ENCODE data around the gene DSCAML1.

Gene DSCAML1

GRCh38 chr11:117752721-117753237 lies 44.2 kb downstream of the DSCAML1 start:
- no peak overlapping the region for H4K91ac ChIP-seq (ENCODE audit: low read depth, low read length)
- H4K12ac ChIP-seq (ENCODE audit: low read depth, low read length): no peak overlapping the region
- H3K18ac ChIP-seq (ENCODE audit: low read length): no peak overlapping the region
- H3K14ac ChIP-seq (ENCODE audit: low read length): no peak overlapping the region
- no peak overlapping the region for H2BK120ac ChIP-seq (ENCODE audit: insufficient read depth, low read length, poor library complexity)
- H3K27ac ChIP-seq (ENCODE audit: low read depth, low read length): no peak overlapping the region
- H3K23ac ChIP-seq (ENCODE audit: low read length): no peak overlapping the region
- H2BK5ac ChIP-seq (ENCODE audit: low read depth, low read length, poor library complexity): no peak overlapping the region
- H3K79me1 ChIP-seq (ENCODE audit: low read length): no peaks in the 10 kb centered on the region
- no peak overlapping the region for H4K8ac ChIP-seq (ENCODE audit: low read depth, low read length)
- no peaks in the 10 kb centered on the region for H3K36me3 ChIP-seq (ENCODE audit: control insufficient read depth in 1 of 2, insufficient read depth in 2 of 2, low read length in 2 of 2)
- H3K79me2 ChIP-seq (ENCODE audit: control insufficient read depth, insufficient read depth, low read length, poor library complexity): no peaks in the 10 kb centered on the region
- no CpG with 5 or more reads among the region's 9 CpGs for WGBS (ENCODE audit: extremely low coverage, insufficient coverage, insufficient read length)
- no peak overlapping the region for H2AFZ ChIP-seq (ENCODE audit: insufficient read depth, low read length, poor library complexity)
- H2BK12ac ChIP-seq (ENCODE audit: low read length): no peak overlapping the region
- H3K27me3 ChIP-seq (ENCODE audit: insufficient read depth, low read length): no peaks in the 10 kb centered on the region
- no peak for DNase-seq
- no peak overlapping the region for H3K4me2 ChIP-seq (ENCODE audit: low read length)
- H3K9ac ChIP-seq (ENCODE audit: low read length): no peak overlapping the region
- no peak overlapping the region for H3K4ac ChIP-seq (ENCODE audit: low read depth, low read length)
- no peaks in the 10 kb centered on the region for H3K9me3 ChIP-seq (ENCODE audit: insufficient read depth, low read depth, low read length)
- H3K4me1 ChIP-seq (ENCODE audit: control insufficient read depth in 1 of 2, insufficient read depth in 2 of 2, low read length in 2 of 2): no peaks in the 10 kb centered on the region
- no peak overlapping the region for H2AK5ac ChIP-seq (ENCODE audit: low read length)
- no peak overlapping the region for H3K4me3 ChIP-seq (ENCODE audit: low read depth, low read length)

DNA sequence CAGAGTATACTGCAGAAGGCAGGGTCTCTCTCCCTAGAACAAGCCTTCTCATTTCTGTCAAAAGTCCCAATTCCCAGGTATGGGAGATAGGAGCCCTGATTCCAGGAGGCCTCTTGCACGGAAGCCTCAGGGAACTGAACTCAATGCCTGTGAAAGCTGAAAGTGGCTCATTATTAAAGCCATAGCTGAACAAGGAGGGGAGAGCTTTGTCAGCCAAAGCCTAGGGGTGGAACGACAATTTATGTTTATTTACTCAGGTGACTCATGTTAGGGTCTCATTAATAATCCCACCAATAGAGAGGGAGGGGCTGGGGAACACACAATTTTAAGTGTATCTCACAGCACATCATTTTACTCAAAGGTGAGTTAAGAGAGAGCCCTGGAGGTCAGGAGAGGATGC lies 44.9 kb downstream of the DSCAML1 start:
- Histone ChIP-seq H3K14ac (ENCODE audit: low read length) (no peak overlapping the region), H2BK12ac (ENCODE audit: low read length) (no peak overlapping the region), H3K4me1 (ENCODE audit: control insufficient read depth in 1 of 2, insufficient read depth in 2 of 2, low read length in 2 of 2) (no peaks in the 10 kb centered on the region), H3K23ac (ENCODE audit: low read length) (no peak overlapping the region), H3K79me1 (ENCODE audit: low read length) (no peaks in the 10 kb centered on the region), H4K91ac (ENCODE audit: low read depth, low read length) (no peak overlapping the region), H3K4me3 (ENCODE audit: low read depth, low read length) (no peak overlapping the region), H3K4ac (ENCODE audit: low read depth, low read length) (no peak overlapping the region), H4K8ac (ENCODE audit: low read depth, low read length) (no peak overlapping the region), H2AFZ (ENCODE audit: insufficient read depth, low read length, poor library complexity) (no peak overlapping the region), H3K9ac (ENCODE audit: low read length) (no peak overlapping the region), H2AK5ac (ENCODE audit: low read length) (no peak overlapping the region), H4K12ac (ENCODE audit: low read depth, low read length) (no peak overlapping the region), H3K36me3 (ENCODE audit: control insufficient read depth in 1 of 2, insufficient read depth in 2 of 2, low read length in 2 of 2) (no peaks in the 10 kb centered on the region), H2BK120ac (ENCODE audit: insufficient read depth, low read length, poor library complexity) (no peak overlapping the region), H3K27ac (ENCODE audit: low read depth, low read length) (no peak overlapping the region), H3K4me2 (ENCODE audit: low read length) (no peak overlapping the region), H3K27me3 (ENCODE audit: insufficient read depth, low read length) (no peaks in the 10 kb centered on the region), H3K18ac (ENCODE audit: low read length) (no peak overlapping the region), H3K9me3 (ENCODE audit: insufficient read depth, low read depth, low read length) (no peaks in the 10 kb centered on the region), H3K79me2 (ENCODE audit: control insufficient read depth, insufficient read depth, low read length, poor library complexity) (no peaks in the 10 kb centered on the region), H2BK5ac (ENCODE audit: low read depth, low read length, poor library complexity) (no peak overlapping the region)
- WGBS (ENCODE audit: extremely low coverage, insufficient coverage, insufficient read length): no CpG with 5 or more reads among the region's 2 CpGs
- no peak for DNase-seq

- Histone ChIP-seq H3K79me1 (ENCODE audit: low read length) (no peaks in the 10 kb centered on the region), H3K9ac (ENCODE audit: low read length) (no peak overlapping the region)
Observed at GRCh38 chr11:117750916-117751662, 45.9 kb downstream of the DSCAML1 start.

GRCh38 chr11:117750357-117750756 lies 46.7 kb downstream of the DSCAML1 start:
- no peak overlapping the region for H2BK5ac ChIP-seq (ENCODE audit: low read depth, low read length, poor library complexity)
- no peak overlapping the region for H3K23ac ChIP-seq (ENCODE audit: low read length)
- no peak overlapping the region for H3K9ac ChIP-seq (ENCODE audit: low read length)
- no peak for DNase-seq
- no peak overlapping the region for H4K8ac ChIP-seq (ENCODE audit: low read depth, low read length)
- no peak overlapping the region for H3K14ac ChIP-seq (ENCODE audit: low read length)
- no peaks in the 10 kb centered on the region for H3K79me1 ChIP-seq (ENCODE audit: low read length)
- H3K27me3 ChIP-seq (ENCODE audit: insufficient read depth, low read length): no peaks in the 10 kb centered on the region
- no CpG with 5 or more reads among the region's 5 CpGs for WGBS (ENCODE audit: extremely low coverage, insufficient coverage, insufficient read length)
- H3K79me2 ChIP-seq (ENCODE audit: control insufficient read depth, insufficient read depth, low read length, poor library complexity): no peaks in the 10 kb centered on the region
- H4K12ac ChIP-seq (ENCODE audit: low read depth, low read length): no peak overlapping the region
- H2AK5ac ChIP-seq (ENCODE audit: low read length): no peak overlapping the region
- H3K4me1 ChIP-seq (ENCODE audit: control insufficient read depth in 1 of 2, insufficient read depth in 2 of 2, low read length in 2 of 2): no peaks in the 10 kb centered on the region
- H4K91ac ChIP-seq (ENCODE audit: low read depth, low read length): no peak overlapping the region
- H3K4me3 ChIP-seq (ENCODE audit: low read depth, low read length): no peak overlapping the region
- no peak overlapping the region for H3K4me2 ChIP-seq (ENCODE audit: low read length)
- no peak overlapping the region for H3K27ac ChIP-seq (ENCODE audit: low read depth, low read length)
- no peak overlapping the region for H2BK120ac ChIP-seq (ENCODE audit: insufficient read depth, low read length, poor library complexity)
- H2BK12ac ChIP-seq (ENCODE audit: low read length): no peak overlapping the region
- no peak overlapping the region for H2AFZ ChIP-seq (ENCODE audit: insufficient read depth, low read length, poor library complexity)
- H3K18ac ChIP-seq (ENCODE audit: low read length): no peak overlapping the region
- H3K9me3 ChIP-seq (ENCODE audit: insufficient read depth, low read depth, low read length): no peaks in the 10 kb centered on the region
- no peaks in the 10 kb centered on the region for H3K36me3 ChIP-seq (ENCODE audit: control insufficient read depth in 1 of 2, insufficient read depth in 2 of 2, low read length in 2 of 2)
- H3K4ac ChIP-seq (ENCODE audit: low read depth, low read length): no peak overlapping the region

More at GRCh38 chr11:117750916-117751662, 45.9 kb downstream of the DSCAML1 start:
- H3K36me3 ChIP-seq (ENCODE audit: control insufficient read depth in 1 of 2, insufficient read depth in 2 of 2, low read length in 2 of 2): no peaks in the 10 kb centered on the region
- H2AK5ac ChIP-seq (ENCODE audit: low read length): no peak overlapping the region
- H3K4me1 ChIP-seq (ENCODE audit: control insufficient read depth in 1 of 2, insufficient read depth in 2 of 2, low read length in 2 of 2): no peaks in the 10 kb centered on the region
- no peak overlapping the region for H2BK120ac ChIP-seq (ENCODE audit: insufficient read depth, low read length, poor library complexity)
- H2AFZ ChIP-seq (ENCODE audit: insufficient read depth, low read length, poor library complexity): no peak overlapping the region
- H3K23ac ChIP-seq (ENCODE audit: low read length): no peak overlapping the region
- no peak overlapping the region for H3K18ac ChIP-seq (ENCODE audit: low read length)
- no peak overlapping the region for H3K27ac ChIP-seq (ENCODE audit: low read depth, low read length)
- H3K4ac ChIP-seq (ENCODE audit: low read depth, low read length): no peak overlapping the region
- no peaks in the 10 kb centered on the region for H3K9me3 ChIP-seq (ENCODE audit: insufficient read depth, low read depth, low read length)
- H4K12ac ChIP-seq (ENCODE audit: low read depth, low read length): no peak overlapping the region
- H4K91ac ChIP-seq (ENCODE audit: low read depth, low read length): no peak overlapping the region
- H2BK5ac ChIP-seq (ENCODE audit: low read depth, low read length, poor library complexity): no peak overlapping the region
- no peak for DNase-seq
- H3K4me2 ChIP-seq (ENCODE audit: low read length): no peak overlapping the region
- no peak overlapping the region for H3K4me3 ChIP-seq (ENCODE audit: low read depth, low read length)
- H3K14ac ChIP-seq (ENCODE audit: low read length): no peak overlapping the region
- no peak overlapping the region for H2BK12ac ChIP-seq (ENCODE audit: low read length)
- WGBS (ENCODE audit: extremely low coverage, insufficient coverage, insufficient read length): no CpG with 5 or more reads among the region's 14 CpGs
- H3K79me2 ChIP-seq (ENCODE audit: control insufficient read depth, insufficient read depth, low read length, poor library complexity): no peaks in the 10 kb centered on the region
- no peak overlapping the region for H4K8ac ChIP-seq (ENCODE audit: low read depth, low read length)
- H3K27me3 ChIP-seq (ENCODE audit: insufficient read depth, low read length): no peaks in the 10 kb centered on the region
